AG09319 (cell line): Measurements from ENCODE around the gene ADAMTS14.
"Not testable (repeated sequence)": the region's sequence is repeated elsewhere in the genome, so short reads cannot be mapped to it uniquely, and the experiment has no call there.

Experiments
- DNase-seq: peaks from one replicate; pipeline ENCODE4 v3.0.0-alpha.2; 2010; ENCODE audit warnings: low read depth; ENCODE audit errors: extremely low read depth
- TF ChIP-seq, protein P1 (sequence below): IDR thresholded peaks from 2 replicates; pipeline ENCODE4 v1.5.1; 2011; ENCODE audit warnings: low read depth, mild to moderate bottlenecking, inconsistent platforms, low read length, moderate library complexity

Gene ADAMTS14

DNA sequence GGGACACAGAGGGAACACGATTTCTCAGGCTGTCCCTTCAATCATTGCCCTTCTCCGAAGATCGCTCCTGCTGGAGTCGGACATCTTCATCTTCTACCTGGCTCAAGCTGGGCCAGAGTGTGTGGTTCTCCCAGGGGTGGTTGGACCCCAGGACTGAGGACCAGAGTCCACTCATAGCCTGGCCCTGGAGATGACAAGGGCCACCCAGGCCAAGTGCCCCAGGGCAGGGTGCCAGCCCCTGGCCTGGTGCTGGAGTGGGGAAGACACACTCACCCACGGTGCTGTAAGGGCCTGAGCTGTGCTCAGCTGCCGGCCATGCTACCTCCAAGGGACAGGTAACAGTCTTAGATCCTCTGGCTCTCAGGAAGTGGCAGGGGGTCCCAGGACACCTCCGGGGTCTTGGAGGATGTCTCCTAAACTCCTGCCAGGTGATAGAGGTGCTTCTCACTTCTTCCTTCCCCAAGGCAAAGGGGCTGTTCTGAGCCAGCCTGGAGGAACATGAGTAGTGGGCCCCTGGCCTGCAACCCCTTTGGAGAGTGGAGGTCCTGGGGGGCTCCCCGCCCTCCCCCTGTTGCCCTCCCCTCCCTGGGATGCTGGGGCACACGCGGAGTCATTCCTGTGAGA is 89.5 kb downstream of the ADAMTS14 start:
- no peak for DNase-seq
- TF ChIP-seq, protein P1, sequence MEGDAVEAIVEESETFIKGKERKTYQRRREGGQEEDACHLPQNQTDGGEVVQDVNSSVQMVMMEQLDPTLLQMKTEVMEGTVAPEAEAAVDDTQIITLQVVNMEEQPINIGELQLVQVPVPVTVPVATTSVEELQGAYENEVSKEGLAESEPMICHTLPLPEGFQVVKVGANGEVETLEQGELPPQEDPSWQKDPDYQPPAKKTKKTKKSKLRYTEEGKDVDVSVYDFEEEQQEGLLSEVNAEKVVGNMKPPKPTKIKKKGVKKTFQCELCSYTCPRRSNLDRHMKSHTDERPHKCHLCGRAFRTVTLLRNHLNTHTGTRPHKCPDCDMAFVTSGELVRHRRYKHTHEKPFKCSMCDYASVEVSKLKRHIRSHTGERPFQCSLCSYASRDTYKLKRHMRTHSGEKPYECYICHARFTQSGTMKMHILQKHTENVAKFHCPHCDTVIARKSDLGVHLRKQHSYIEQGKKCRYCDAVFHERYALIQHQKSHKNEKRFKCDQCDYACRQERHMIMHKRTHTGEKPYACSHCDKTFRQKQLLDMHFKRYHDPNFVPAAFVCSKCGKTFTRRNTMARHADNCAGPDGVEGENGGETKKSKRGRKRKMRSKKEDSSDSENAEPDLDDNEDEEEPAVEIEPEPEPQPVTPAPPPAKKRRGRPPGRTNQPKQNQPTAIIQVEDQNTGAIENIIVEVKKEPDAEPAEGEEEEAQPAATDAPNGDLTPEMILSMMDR, result no peak

DNA sequence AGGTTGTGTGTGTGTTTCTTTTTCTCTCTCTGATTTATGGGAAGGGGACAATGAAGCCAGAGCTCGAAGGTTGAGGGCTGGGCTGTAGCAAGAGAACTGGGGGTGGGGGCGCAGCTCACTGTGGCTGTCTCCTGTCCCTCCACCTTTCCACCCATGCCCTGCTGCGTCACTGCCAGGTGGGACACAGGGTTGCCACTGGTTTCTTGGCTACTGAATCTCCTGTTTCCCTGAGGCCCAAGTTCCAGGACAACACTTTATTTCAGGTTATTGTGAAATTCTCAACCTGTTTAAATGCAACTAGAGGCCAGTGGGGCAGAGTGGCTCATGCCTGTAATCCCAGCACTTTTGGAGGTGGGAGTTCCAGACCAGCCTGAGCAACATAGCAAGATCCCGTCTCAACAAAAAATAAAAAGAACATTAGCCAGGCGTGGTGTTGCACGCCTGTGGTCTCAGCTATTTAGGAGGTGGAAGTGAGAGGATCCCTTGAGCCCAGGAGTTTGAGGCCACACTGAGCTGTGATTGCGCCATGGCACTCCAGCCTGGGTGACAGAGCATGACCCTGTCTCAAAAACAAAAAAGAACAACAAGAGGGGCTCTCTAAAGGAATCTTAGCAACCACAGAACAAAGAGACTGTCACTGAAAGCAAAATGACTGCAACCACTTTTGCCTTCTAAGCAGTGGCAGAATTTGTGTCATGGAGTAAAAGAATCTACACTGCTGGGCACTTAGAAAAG is 90.3 kb downstream of the ADAMTS14 start:
- DNase-seq, result no peak
- TF ChIP-seq, protein P1, result no peak

DNA sequence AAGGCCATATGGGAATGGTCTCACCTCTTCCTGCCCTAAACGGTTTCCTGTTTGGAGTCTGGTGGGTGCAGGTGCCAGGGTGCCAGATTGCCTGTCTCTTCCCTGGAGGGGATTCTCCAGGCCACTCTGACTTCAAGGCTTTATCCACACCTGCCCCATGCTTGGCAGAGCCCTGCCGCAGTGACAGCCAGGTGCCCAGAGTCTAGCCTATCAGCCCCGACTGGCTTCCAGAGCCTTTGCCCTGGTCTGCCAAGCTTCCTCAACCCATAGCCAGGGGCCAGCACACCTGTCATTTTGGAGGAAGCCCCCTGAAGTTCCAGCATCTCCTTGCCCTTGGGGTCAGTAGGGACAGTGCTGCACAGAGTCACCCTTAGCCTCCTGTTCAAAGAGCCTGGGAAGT is 91.3 kb downstream of the ADAMTS14 start:
- no peak for DNase-seq
- TF ChIP-seq, protein P1, result no peak

DNA sequence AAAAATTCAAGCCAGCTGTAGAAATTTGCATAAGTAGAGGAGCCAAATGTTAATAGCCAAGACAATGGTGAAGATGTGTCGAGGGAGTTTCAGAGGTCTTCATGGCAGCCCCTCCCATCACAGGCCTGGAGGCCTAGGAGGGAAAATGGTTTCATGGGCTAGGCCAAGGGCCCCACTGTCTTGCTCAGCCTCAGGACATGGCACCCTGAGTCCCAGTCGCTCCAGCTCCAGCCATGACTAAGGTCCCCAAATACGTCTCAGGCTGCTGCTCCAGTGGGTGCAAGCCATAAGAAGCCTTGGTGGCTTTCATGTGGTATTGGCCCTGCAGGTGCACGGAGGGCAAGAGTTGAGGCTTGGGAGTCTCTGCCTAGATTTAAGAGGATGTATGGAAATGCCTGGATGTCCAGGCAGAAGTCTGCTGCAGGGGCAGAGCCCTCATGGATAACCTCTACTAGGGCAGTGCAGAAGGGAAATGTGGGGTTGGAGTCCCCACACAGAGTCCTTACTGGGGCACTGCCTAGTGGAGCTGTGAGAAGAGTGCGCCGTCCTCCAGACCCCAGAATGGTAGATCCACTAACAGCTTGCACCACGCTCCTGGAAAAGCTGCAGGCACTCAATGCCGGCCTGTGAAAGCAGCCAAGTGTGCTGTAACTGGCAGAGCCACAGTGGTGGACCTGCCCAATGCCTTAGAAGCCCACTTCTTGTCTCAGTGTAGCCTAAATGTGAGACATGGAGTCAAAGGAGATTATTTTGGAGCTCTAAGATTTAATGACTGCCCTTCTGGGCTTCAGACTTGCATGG is 93.7 kb downstream of the ADAMTS14 start:
- TF ChIP-seq, protein P1, result no peak

DNA sequence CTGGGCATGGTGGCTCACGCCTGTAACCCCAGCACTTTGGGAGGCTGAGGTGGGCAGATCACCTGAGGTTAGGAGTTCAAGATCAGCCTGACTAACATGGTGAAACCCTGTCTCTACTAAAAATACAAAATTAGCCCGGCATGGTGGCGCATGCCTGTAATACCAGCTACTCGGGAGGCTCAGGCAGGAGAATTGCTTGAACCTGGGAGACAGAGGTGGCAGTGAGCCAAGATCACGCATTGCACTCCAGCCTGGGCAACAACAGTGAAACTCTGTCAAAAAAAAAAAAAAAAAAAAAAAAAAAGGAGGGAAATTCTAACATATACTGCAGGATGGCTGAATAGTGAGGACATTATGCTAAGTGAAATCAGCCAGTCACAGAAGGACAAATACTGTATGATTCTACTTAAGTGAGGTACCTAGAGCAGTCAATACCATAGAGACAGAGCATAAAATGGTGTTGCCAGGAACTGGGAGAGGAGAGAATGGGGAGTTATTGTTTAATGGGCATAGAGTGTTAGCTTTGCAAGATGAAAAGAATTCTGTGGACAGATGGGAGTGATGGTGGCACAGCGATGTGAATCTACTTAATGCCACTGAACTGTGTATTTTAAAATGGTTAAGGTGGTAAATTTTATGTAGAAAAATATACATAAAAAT is 95.8 kb downstream of the ADAMTS14 start:
- not testable (repeated sequence) for DNase-seq

More for the DNA sequence above, 93.7 kb downstream of the ADAMTS14 start:
- no peak for DNase-seq

DNA sequence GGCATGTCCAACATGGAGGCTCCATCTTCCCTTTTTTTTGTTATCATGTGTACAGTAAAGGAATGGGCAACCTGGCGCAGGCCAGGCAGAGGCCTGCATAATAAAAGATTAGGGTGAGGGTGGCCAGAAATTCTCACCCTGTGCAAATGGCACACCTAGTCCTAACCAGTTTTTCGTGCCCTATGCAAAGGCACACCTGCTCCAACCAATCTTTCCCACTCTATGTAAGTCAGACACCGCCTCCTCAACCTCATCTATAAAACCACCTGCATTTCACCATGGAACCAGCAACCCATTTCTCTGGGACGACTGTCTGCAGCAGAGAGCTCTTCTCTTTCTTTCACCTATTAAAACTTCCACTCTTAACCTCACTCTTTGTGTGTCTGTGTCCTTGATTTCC is 96.8 kb downstream of the ADAMTS14 start:
- no peak for DNase-seq
- TF ChIP-seq, protein P1, result no peak

DNA sequence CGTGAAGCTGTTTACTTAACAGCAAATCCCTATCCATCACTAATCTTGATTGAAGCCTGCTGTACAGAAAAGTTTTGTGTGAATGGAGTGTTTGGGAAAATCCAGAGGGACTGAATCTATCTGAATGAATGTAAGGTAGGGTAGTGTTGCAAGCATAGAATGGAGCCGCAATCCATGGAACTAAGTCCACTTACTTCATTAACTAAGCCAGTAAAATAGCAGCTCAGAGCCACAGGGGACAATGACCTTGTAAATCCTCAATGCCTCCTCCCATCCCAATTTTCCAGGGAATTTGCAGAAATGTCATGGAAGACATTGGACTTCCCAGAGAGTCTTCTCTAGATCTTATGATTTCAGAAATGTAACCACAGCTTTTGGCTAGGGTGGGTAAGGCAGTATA is 97.7 kb downstream of the ADAMTS14 start:
- TF ChIP-seq, protein P1, result no peak
- DNase-seq, result no peak

DNA sequence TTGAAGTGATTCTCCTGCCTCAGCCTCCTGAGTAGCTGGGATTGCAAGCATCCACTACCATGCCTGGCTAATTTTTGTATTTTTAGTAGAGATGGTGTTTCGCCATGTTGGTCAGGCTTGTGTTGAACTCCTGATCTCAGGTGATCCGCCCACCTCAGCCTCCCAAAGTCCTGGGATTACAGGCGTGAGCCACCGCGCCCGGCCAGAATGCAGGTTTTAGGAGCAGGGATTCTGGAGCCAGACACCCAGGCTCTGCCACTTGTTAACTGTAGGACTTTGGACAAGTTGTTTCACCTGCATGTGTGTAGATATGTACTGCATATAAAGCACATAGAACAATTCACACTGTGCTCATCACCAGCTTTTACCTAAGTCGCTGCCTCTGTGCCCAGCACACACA is 98.2 kb downstream of the ADAMTS14 start:
- DNase-seq, result not testable (repeated sequence)
